ENCODE data around the gene GCH1.
A peak's percentile ranks its signal among the peaks of the same experiment; 100 is the strongest.
"Not testable (repeated sequence)": the region's sequence is repeated elsewhere in the genome, so short reads cannot be mapped to it uniquely, and the experiment has no call there.

The GCH1 gene

GRCh38 chr14:54902521-54903420 lies at the start of gene GCH1:
TSS of gene GCH1 (minus strand) at chr14:54902826. CDS start at chr14:54902663, 163 bp downstream.
- peak; percentile 84 for DNase-seq (ENCODE audit: low spot score)

GRCh38 chr14:54947230-54947629 lies 44.6 kb upstream of the GCH1 start:
- DNase-seq (ENCODE audit: low spot score), result no peak

GRCh38 chr14:54946500-54946899 lies 43.9 kb upstream of the GCH1 start:
- DNase-seq (ENCODE audit: low spot score), result no peak

- no peak for DNase-seq (ENCODE audit: low spot score)
These were observed 42.2 kb upstream of the GCH1 start for GRCh38 chr14:54944737-54945391.

GRCh38 chr14:54942913-54943312 lies 40.3 kb upstream of the GCH1 start:
- no peak for DNase-seq (ENCODE audit: low spot score)

- DNase-seq (ENCODE audit: low spot score), result no peak
These were observed 34.2 kb upstream of the GCH1 start for GRCh38 chr14:54936816-54937215.

- no peak for DNase-seq (ENCODE audit: low spot score)
These were observed 33.3 kb upstream of the GCH1 start for GRCh38 chr14:54935958-54936357.

- DNase-seq (ENCODE audit: low spot score), result no peak
These were observed 32.5 kb upstream of the GCH1 start for GRCh38 chr14:54935100-54935499.

GRCh38 chr14:54933006-54933405 lies 30.4 kb upstream of the GCH1 start:
- no peak for DNase-seq (ENCODE audit: low spot score)

GRCh38 chr14:54931598-54932340 lies 29.1 kb upstream of the GCH1 start:
- no peak for DNase-seq (ENCODE audit: low spot score)

GRCh38 chr14:54931101-54931500 lies 28.5 kb upstream of the GCH1 start:
- no peak for DNase-seq (ENCODE audit: low spot score)

GRCh38 chr14:54929556-54929955 lies 26.9 kb upstream of the GCH1 start:
- DNase-seq (ENCODE audit: low spot score), result no peak

- no peak for DNase-seq (ENCODE audit: low spot score)
These were observed 25.6 kb upstream of the GCH1 start for GRCh38 chr14:54928216-54928615.

GRCh38 chr14:54927551-54927950 lies 24.9 kb upstream of the GCH1 start:
- DNase-seq (ENCODE audit: low spot score), result no peak

GRCh38 chr14:54926570-54926969 lies 23.9 kb upstream of the GCH1 start:
- not testable (repeated sequence) for DNase-seq (ENCODE audit: low spot score)

- no peak for DNase-seq (ENCODE audit: low spot score)
These were observed 20.0 kb upstream of the GCH1 start for GRCh38 chr14:54922598-54922997.

GRCh38 chr14:54920052-54920451 lies 17.4 kb upstream of the GCH1 start:
- no peak for DNase-seq (ENCODE audit: low spot score)

GRCh38 chr14:54919330-54919729 lies 16.7 kb upstream of the GCH1 start:
- no peak for DNase-seq (ENCODE audit: low spot score)

- no peak for DNase-seq (ENCODE audit: low spot score)
These were observed 15.8 kb upstream of the GCH1 start for GRCh38 chr14:54918427-54918826.

GRCh38 chr14:54916101-54916500 lies 13.5 kb upstream of the GCH1 start:
- no peak for DNase-seq (ENCODE audit: low spot score)

- DNase-seq (ENCODE audit: low spot score), result no peak
These were observed 7.4 kb upstream of the GCH1 start for GRCh38 chr14:54909817-54910558.

GRCh38 chr14:54908973-54909372 lies 6.3 kb upstream of the GCH1 start:
- DNase-seq (ENCODE audit: low spot score), result not testable (repeated sequence)

Data from SW480 (cell line).